Breast epithelium (tissue), 3 donors: Measurements from ENCODE around the gene PREP.
"Not testable (repeated sequence)": the region's sequence is repeated elsewhere in the genome, so short reads cannot be mapped to it uniquely, and the experiment has no call there.

Experiments
- POLR2AphosphoS5 ChIP-seq, 3 donors: sonication (generic); formaldehyde crosslinking; IDR thresholded peaks; one replicate each; pipeline ENCODE4 v1.6.1; 2017; ENCODE audit warnings: antibody characterized with exemption in 3 of 3
- TF ChIP-seq, protein P1 (sequence below), 3 donors: fragments of 450-650 bp; IDR thresholded peaks; one replicate each; pipeline ENCODE4 v1.5.1; 2016 to 2017; ENCODE audit warnings: antibody characterized with exemption in 3 of 3, mild to moderate bottlenecking in 3 of 3, moderate library complexity in 3 of 3

DNA sequence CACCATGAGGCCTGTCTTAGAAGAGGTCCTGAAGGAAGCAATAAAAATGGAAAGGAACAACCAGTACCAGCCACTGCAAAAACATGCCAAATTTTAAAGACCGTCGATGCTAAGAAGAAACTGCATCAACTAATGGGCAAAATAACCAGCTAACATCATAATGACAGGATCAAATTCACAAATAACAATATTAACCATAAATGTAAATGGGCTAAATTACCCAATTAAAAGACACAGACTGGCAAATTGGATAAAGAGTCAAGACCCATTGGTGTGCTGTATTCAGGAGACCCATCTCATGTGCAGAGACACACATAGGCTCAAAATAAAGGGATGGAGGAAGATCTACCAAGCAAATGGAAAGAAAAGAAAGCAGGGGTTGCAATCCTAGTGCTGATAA lies 14.1 kb upstream of the PREP start:
- TF ChIP-seq, protein P1, sequence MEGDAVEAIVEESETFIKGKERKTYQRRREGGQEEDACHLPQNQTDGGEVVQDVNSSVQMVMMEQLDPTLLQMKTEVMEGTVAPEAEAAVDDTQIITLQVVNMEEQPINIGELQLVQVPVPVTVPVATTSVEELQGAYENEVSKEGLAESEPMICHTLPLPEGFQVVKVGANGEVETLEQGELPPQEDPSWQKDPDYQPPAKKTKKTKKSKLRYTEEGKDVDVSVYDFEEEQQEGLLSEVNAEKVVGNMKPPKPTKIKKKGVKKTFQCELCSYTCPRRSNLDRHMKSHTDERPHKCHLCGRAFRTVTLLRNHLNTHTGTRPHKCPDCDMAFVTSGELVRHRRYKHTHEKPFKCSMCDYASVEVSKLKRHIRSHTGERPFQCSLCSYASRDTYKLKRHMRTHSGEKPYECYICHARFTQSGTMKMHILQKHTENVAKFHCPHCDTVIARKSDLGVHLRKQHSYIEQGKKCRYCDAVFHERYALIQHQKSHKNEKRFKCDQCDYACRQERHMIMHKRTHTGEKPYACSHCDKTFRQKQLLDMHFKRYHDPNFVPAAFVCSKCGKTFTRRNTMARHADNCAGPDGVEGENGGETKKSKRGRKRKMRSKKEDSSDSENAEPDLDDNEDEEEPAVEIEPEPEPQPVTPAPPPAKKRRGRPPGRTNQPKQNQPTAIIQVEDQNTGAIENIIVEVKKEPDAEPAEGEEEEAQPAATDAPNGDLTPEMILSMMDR (IDR thresholded peaks at IDR 0.05), result not testable (repeated sequence)
- TF ChIP-seq POLR2AphosphoS5 (IDR thresholded peaks at IDR 0.05), result not testable (repeated sequence)
